NCI-H2029 (cell line): ENCODE measurements around the gene CLPX.
"Not testable (repeated sequence)": the region's sequence is repeated elsewhere in the genome, so short reads cannot be mapped to it uniquely, and the experiment has no call there.

Experiments
- DNase-seq: peaks from one replicate; lab custom pipeline; 2025; lab: John Stamatoyannopoulos, UW

The CLPX gene

DNA sequence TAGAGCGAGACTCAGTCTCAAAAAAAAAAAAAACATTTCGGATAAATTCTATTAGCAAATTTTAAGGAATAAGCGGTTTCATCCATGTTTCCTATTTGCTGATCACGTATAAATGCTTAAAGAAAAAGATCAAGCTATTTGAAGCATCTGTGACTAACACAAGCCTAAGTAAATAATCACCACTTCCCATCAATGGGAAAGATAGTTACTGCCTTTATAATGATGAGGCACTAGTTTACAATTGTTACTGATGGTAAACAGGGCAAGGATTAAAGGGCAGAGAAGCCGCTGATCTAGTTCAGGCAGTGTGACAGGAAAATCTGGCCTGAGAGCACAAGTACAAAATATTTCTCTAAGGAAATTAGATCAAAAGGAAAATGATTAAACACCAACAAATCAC, 13.7 kb downstream of the CLPX start:
- DNase-seq, result no peak

- no peak for DNase-seq
Observed at GRCh38 chr15:65165875-65166274, 19.3 kb downstream of the CLPX start.

DNA sequence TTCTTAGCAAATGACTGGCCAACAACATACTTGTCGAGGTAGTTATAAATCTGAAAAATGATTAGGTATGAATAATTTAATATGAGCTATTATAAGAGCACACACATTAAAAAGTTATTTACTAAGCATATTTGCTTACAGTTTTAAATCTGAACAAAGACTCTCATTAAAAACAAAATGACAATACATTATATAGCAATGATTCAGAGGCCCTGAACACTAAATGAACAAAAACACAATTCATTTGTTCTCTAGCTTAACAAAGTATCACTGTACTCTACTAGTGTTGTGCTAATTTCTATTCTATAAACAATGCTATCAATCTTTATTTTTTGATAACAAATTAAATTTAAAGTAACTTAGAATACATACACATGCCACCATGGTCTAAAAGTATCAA, 21.0 kb downstream of the CLPX start:
- no peak for DNase-seq

DNA sequence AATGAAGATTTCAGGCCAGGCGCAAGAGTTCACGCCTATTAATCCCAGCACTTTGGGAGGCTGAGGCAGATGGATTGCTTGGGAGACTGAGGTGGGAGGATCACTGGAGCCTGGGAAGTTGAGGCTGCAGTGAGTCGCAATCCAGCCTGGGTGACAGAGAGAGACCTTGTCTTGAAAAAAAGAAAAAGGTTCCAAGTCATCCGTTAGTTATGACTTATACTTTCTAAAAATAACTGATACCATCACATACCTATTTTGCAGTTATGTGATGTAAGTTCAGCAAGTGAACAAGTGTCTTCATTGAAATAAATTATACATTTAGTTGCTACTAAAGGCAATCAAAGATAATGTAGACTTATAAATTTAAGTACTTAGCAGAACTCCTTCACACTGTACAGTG, 22.1 kb downstream of the CLPX start:
- DNase-seq, result no peak

DNA sequence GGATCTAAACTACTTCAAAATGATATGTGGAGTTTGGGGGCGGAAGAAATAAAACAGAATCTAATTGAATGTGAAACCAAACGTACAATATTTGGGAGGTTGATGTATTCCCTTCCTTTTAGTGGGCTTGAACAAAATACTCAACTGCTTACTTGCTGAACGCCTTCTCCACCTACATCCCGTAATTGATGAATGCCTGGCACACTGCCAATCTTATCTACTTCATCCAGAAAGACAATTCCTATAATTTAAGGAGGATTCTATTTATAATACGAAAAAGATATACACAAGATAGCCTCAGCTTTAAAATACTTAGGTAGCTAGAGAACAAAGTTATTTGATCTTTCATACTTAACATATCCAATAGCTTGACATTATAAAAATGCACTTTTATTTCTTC, 28.4 kb downstream of the CLPX start:
- no peak for DNase-seq

- DNase-seq, result no peak
Observed at GRCh38 chr15:65154720-65155119, 30.4 kb downstream of the CLPX start.

DNA sequence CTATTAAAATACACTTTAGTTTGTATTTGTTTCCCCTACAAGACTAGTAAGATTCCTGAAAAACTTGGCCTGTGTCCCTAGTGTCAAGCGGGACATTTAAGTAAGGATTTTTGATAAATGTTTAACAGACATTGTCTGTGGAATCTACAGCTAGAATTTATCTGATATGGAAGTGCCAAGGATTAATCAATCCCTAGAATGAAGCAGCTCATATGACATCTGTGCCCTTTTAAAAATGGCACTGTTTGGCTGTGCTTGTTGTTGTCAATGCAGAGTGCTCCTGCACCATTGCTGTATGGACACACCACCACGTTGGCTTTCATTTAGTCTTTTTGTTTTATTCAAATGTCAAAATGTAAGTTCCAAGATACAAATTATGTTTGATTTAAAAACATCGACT, 37.2 kb downstream of the CLPX start:
- no peak for DNase-seq

GRCh38 chr15:65146438-65146837, 38.7 kb downstream of the CLPX start:
- no peak for DNase-seq

DNA sequence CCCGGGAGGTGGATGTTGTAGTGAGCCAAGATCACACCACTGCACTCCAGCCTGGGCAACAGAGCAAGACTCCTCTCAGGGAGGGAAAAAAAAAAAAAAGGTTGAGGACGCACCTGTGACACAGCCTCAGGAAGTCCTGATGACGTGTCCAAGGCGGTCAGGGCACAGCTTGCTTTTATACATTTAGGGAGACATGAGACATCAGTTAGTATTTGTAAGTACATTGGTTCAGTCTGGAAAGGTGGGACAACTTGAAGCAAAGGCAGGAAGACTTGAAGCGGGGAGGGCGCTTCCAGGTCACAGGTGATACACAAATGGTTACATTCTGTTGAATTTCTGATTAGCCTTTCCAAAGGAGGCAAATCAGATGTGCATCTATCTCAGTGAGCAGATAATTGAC, 46.5 kb downstream of the CLPX start:
- not testable (repeated sequence) for DNase-seq

DNA sequence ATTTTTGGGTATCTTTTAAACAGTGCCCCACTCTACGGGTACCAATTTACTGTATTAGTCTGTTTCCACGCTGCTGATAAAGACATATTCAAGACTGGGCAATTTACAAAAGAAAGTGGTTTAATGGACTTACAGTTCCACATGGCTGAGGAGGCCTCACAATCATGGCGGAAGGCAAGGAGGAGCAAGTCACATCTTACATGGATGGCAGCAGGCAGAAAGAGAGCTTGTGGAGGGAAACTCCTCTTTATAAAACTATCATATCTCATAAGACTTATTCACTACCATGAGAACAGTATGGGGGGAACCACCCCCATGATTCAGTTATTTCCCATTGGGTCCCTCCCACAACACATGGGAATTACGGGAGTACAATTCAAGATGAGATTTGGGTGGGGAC, 47.2 kb downstream of the CLPX start:
- DNase-seq, result not testable (repeated sequence)

DNA sequence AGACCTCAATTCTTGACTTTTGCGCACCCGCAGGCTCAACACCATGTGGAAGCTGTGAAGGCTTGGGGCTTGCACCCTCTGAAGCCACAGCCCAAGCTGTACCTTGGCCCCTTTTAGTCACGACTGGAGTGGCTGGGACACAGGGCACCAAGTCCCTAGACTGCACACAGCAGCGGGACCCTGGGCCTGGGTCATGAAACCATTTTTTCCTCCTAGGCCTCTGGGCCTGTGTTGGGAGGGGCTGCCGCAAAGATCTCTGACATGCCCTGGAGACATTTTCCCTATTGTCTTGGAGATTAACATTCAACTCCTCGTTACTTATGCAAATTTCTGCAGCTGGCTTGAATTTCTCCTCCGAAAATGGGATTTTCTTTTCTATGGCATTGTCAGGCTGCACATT, 48.1 kb downstream of the CLPX start:
- DNase-seq, result not testable (repeated sequence)

DNA sequence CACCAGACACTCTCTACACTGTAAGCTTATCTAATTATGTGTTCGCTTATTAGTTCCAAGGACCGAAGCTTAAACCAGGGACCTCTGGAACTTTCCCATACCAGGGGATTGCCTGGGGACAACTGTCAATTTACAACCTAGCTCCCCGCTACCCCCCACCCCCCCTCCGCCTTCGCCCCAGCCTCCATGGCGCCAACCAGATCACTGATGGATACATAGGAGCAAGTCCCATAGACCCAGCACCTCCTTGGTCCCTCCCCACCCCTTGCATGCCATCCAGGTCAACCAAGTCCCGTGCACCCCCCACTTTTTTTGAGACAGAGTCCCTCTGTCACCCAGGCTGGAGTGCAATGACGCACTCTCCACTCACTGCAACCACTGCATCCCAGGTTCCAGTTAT, 50.6 kb downstream of the CLPX start:
- DNase-seq, result no peak

GRCh38 chr15:65133548-65134200, 51.5 kb downstream of the CLPX start, which contains the start of gene PDCD7:
PDCD7 (minus strand) TSS chr15:65133808; CDS start chr15:65133781, 27 bp downstream.
- DNase-seq, result peak; percentile 78

DNA sequence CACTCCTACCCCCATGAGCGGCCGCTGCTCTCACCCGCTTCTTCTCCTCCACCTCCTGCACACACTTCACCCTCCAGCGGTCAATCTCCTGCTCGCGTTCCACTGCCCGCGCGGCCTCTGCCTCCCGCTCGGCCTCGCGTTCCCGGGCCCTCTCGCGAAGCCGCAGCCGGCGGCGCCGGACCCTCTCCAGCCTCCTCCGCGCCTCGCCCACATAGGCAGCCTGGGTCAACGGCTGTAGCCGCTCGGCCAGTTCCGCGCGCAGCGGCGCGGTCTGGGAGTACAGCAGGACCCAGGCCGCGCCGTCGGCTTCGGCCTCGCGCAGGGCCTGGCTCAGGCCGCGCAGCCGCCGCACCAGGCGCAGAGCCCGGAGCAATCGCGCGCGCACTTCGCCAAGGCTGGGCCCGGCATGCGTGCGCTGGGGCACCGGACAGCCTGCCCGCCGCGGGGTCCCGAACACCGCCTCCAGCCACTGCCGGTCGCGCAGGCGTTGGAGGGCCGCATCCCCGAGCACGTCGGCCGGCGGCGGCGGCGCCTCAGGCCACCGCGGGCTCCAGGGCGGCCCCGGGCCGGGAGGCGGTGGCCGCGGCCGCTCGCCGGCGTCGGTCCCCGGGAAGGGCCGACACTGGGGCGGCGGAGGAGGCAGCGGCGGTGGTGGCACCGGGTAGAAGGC, 52.1 kb downstream of the CLPX start:
- DNase-seq, result no peak

GRCh38 chr15:65130941-65131340, 54.2 kb downstream of the CLPX start:
- DNase-seq, result no peak

DNA sequence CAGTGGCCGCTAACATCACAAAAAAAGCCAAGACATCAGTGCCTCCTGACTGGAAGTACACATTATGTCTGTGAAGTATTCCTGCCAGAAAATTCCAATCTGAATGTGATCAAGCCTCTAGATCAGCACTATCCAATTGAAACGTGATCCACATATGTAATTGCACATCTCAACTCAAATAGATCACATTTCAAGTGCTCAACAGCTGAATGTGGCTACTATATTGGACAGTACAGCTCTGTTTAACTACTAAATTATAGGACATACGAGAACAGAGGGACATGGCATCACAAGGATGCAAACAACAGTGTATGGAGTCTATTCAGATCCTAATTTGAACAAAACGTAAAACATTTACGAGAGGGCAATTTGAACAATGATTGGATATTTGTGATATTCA, 69.6 kb downstream of the CLPX start:
- peak; percentile 61 for DNase-seq

DNA sequence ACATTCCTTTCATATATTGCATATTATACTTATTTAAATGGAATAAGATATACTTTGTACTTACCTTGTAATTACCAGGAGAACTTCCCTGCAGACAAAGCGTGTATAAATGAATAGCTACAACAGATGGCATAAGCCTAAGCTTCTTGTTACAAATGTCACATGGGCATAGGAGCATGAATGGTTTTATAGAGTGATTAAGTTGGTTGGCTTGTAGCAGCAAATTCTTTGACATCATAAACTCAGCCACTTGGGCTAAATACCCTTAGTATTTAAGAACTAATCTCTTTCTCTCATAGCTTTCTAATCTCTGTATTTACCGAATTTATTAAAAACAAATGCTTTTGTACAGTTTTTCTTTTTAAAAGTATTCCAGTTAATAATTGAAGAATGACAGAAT, 70.1 kb downstream of the CLPX start, which contains the start of gene UBAP1L:
TSS of gene UBAP1L (minus strand) at position 115 of the 400 bp plus-strand sequence. CDS start 8,985 bp downstream, outside the sequence.
- DNase-seq, result no peak

DNA sequence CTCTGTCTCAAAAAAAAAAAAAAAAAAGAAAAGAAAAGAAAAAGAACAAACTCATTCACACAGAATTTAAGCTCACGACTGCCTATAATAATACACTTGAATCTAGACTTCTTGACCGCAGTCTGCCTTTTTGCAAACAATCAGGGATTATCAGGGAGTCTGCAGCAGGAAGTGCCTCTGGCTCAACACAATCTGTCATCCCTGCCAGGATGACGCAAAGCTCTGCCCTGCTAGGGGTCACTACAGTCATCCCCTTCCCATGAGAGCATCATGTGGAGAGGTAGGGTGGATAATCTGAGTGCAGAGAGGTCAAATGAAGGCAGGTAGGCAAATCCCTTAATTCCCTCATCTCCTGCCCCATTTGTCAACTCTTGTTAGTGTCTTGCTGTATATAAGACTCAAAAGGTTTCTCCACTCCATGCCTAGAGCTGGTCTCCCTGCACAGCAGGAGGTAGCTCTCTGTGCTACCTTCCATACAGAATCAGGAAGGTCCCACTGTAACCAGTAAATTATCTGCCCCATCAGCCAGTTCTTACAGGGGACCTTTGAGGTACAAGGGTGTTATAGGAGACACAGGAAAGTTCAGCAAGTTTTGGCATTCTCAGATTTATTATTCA, 74.4 kb downstream of the CLPX start:
- DNase-seq, result no peak

- no peak for DNase-seq
Observed at GRCh38 chr15:65106011-65106590, 79.0 kb downstream of the CLPX start.

DNA sequence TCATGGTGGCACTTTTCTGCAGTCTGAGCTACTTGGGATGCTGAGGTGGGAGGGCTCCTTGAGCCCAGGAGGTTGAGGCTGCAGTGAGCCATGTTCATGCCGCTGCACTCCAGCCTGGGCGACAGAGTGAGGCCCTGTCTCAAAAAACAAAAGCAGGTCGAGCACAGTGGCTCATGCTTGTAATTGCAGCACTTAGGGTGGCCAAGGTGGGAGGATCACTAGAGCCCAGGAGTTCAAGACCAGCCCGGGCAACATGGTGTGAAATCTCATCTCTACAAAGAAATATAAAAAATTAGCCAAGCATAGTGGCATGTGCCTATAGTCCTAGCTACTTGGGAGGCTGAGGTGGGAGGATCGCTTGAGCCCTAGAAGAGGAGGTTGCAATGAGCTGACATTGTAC, 80.1 kb downstream of the CLPX start:
- DNase-seq, result no peak

- no peak for DNase-seq
Observed at GRCh38 chr15:65102912-65103311, 82.2 kb downstream of the CLPX start.

DNA sequence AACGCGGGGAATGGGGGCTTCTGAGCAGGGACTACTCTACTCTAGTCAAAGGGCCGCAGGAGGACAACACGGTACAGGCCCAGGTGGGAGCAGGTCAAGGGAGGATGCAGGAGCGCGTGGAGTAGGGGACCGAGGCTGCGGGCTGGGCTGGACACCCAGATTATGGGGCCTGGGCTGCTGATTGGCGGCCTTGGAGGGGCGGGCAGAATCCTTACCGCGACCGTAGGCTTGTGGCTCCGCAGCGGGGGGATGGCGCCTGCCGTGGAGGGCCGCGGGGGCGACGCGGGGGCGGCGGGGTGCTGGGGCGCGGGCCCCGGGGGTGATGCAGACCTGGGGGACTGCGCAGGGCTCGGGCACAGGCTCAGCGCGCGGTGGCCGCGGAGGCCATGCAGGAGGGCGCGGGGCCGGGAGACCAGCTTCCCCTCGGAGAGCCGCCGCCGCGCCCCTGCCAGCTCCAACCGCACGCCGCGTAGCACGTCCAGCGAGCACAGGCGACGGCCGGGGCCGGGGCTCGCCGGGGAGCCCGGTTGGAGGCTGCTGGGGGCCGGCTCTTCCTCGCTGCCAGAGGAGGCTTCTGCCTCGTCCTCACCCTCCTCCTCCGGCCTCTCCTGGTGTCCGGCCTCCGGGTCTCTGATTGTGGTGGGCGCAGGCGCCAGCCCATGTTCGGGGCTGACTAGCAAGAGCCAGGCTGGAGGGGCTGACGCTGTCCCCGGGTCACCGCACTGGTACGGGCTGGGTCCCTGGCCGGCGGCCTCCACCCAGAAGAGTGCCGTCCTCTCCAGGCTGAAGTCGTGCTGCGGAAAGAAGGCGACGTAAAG, 83.0 kb downstream of the CLPX start:
- no peak for DNase-seq
